Epidermal melanocyte (primary cell): ENCODE data around the gene PAX3.

ENCODE experiments used
- DNase-seq: peaks from one replicate; pipeline ENCODE4 v3.0.0; 2011; ENCODE audit warnings: low spot score; ENCODE audit not compliant: insufficient read length

PAX3 gene

GRCh38 chr2:222298311-222299150, at the start of gene PAX3:
TSS of gene PAX3 (minus strand) at chr2:222298998. CDS start at chr2:222298615, 383 bp downstream.
- peak; percentile 83 for DNase-seq

GRCh38 chr2:222341331-222341730, 42.5 kb upstream of the PAX3 start:
- no peak for DNase-seq

GRCh38 chr2:222338374-222338773, 39.6 kb upstream of the PAX3 start:
- DNase-seq, result no peak

GRCh38 chr2:222336931-222337330, 38.1 kb upstream of the PAX3 start:
- no peak for DNase-seq

- DNase-seq, result no peak
Observed at GRCh38 chr2:222336442-222336841, 37.6 kb upstream of the PAX3 start.

- DNase-seq, result no peak
Observed at GRCh38 chr2:222334914-222335313, 36.1 kb upstream of the PAX3 start.

- DNase-seq, result no peak
Observed at GRCh38 chr2:222333397-222333796, 34.6 kb upstream of the PAX3 start.

GRCh38 chr2:222332116-222332515, 33.3 kb upstream of the PAX3 start:
- no peak for DNase-seq

GRCh38 chr2:222330910-222331309, 32.1 kb upstream of the PAX3 start:
- DNase-seq, result no peak

- no peak for DNase-seq
Observed at GRCh38 chr2:222322236-222322635, 23.4 kb upstream of the PAX3 start.

- DNase-seq, result no peak
Observed at GRCh38 chr2:222320436-222321395, 21.9 kb upstream of the PAX3 start.

- no peak for DNase-seq
Observed at GRCh38 chr2:222319586-222320435, 21.0 kb upstream of the PAX3 start.

- DNase-seq, result no peak
Observed at GRCh38 chr2:222318712-222319585, 20.2 kb upstream of the PAX3 start.

- peak; percentile 69 for DNase-seq
Observed at GRCh38 chr2:222318026-222318711, 19.4 kb upstream of the PAX3 start.

GRCh38 chr2:222315443-222316121, 16.8 kb upstream of the PAX3 start:
- DNase-seq, result no peak

- DNase-seq, result no peak
Observed at GRCh38 chr2:222313816-222314215, 15.0 kb upstream of the PAX3 start.

- no peak for DNase-seq
Observed at GRCh38 chr2:222311978-222312738, 13.4 kb upstream of the PAX3 start.

- no peak for DNase-seq
Observed at GRCh38 chr2:222311319-222311977, 12.7 kb upstream of the PAX3 start.
